H9 (cell line): ENCODE results near the gene AKT3. TPM values are rescaled to one million over a fixed set of nuclear protein-coding genes. Genes with fewer than 3 reads are reported as not detected.
"Not testable (repeated sequence)": the region's sequence is repeated elsewhere in the genome, so short reads cannot be mapped to it uniquely, and the experiment has no call there.

Source experiments
- DNase-seq: peaks from one replicate; pipeline ENCODE4 v3.0.0-alpha.2; 2017
- H2AFZ ChIP-seq: one replicate; pipeline ENCODE4 v1.6.1; 2013; ENCODE audit warnings: mild to moderate bottlenecking, low read length, control low read depth, moderate library complexity
- H2AK5ac ChIP-seq: 2 replicates; pipeline ENCODE4 v1.6.1; 2013; ENCODE audit warnings: low read length, control low read depth, mixed read lengths; ENCODE audit not compliant: insufficient read length
- H2BK120ac ChIP-seq: one replicate; pipeline ENCODE4 v1.6.1; 2013; ENCODE audit warnings: low read depth, mild to moderate bottlenecking, low read length, control low read depth, inconsistent platforms; ENCODE audit not compliant: poor library complexity, severe bottlenecking
- H2BK12ac ChIP-seq: 2 replicates; pipeline ENCODE4 v1.6.1; 2013; ENCODE audit warnings: low read length, control low read depth, mixed read lengths, low read depth; ENCODE audit not compliant: insufficient read length
- H2BK15ac ChIP-seq: 2 replicates; pipeline ENCODE4 v1.6.1; 2013; ENCODE audit warnings: low read depth, low read length, control low read depth
- H2BK20ac ChIP-seq: one replicate; pipeline ENCODE4 v1.6.1; 2013; ENCODE audit warnings: low read depth, mild to moderate bottlenecking, low read length, control low read depth, inconsistent platforms; ENCODE audit not compliant: poor library complexity, severe bottlenecking
- H2BK5ac ChIP-seq: 2 replicates; pipeline ENCODE4 v1.6.1; 2013; ENCODE audit warnings: low read length, control low read depth, mixed read lengths; ENCODE audit not compliant: insufficient read length
- H3K14ac ChIP-seq: 2 replicates; pipeline ENCODE4 v1.6.1; 2013; ENCODE audit warnings: low read length, control low read depth; ENCODE audit not compliant: insufficient read depth
- H3K18ac ChIP-seq: 2 replicates; pipeline ENCODE4 v1.6.1; 2013; ENCODE audit warnings: low read depth, mild to moderate bottlenecking, mixed read lengths, low read length, control low read depth; ENCODE audit not compliant: insufficient read length
- H3K23ac ChIP-seq: 2 replicates; pipeline ENCODE4 v1.6.1; 2013; ENCODE audit warnings: low read length, control low read depth, mixed read lengths, low read depth; ENCODE audit not compliant: insufficient read length
- H3K23me2 ChIP-seq: 2 replicates; pipeline ENCODE4 v1.6.1; 2013; ENCODE audit warnings: low read depth, mild to moderate bottlenecking, mixed read lengths, low read length, control low read depth; ENCODE audit not compliant: insufficient read length, poor library complexity, severe bottlenecking
- H3K27ac ChIP-seq: 2 replicates; pipeline ENCODE4 v1.5.1; 2013; ENCODE audit warnings: low read length, control low read depth, mixed read lengths, low read depth; ENCODE audit not compliant: insufficient read length
- H3K27me3 ChIP-seq: 2 replicates; pipeline ENCODE4 v1.6.1; 2013; ENCODE audit warnings: low read length, control low read depth, inconsistent platforms; ENCODE audit not compliant: insufficient read depth
- H3K4ac ChIP-seq: 2 replicates; pipeline ENCODE4 v1.6.1; 2013; ENCODE audit warnings: low read depth, mild to moderate bottlenecking, control low read depth, inconsistent platforms, low read length, moderate library complexity
- H3K4me1 ChIP-seq: 2 replicates; pipeline ENCODE4 v1.6.1; 2013; ENCODE audit warnings: low read length, control low read depth, inconsistent platforms; ENCODE audit not compliant: insufficient read depth
- H3K4me2 ChIP-seq: 2 replicates; pipeline ENCODE4 v1.6.1; 2013; ENCODE audit warnings: low read length, control low read depth, mixed read lengths; ENCODE audit not compliant: insufficient read length, insufficient read depth
- H3K56ac ChIP-seq: 2 replicates; pipeline ENCODE4 v1.6.1; 2013; ENCODE audit warnings: low read depth, mild to moderate bottlenecking, mixed read lengths, low read length, control low read depth; ENCODE audit not compliant: insufficient read length
- H3K79me1 ChIP-seq: 2 replicates; pipeline ENCODE4 v1.6.1; 2013; ENCODE audit warnings: low read depth, mild to moderate bottlenecking, moderate library complexity, low read length, control low read depth, inconsistent platforms; ENCODE audit not compliant: insufficient read depth, poor library complexity, severe bottlenecking
- H3K79me2 ChIP-seq: 2 replicates; pipeline ENCODE4 v1.6.1; 2013; ENCODE audit warnings: low read length, control low read depth, inconsistent platforms; ENCODE audit not compliant: insufficient read depth
- H3K9ac ChIP-seq: 2 replicates; pipeline ENCODE4 v1.6.1; 2013; ENCODE audit warnings: low read length, control low read depth, mixed read lengths; ENCODE audit not compliant: insufficient read length; ENCODE audit errors: extremely low read depth
- H3K9me3 ChIP-seq: one replicate; pipeline ENCODE4 v1.6.1; 2013; ENCODE audit warnings: low read depth, low read length, inconsistent platforms; ENCODE audit not compliant: control insufficient read depth
- H3T11ph ChIP-seq: one replicate; pipeline ENCODE4 v1.6.1; 2013; ENCODE audit warnings: mild to moderate bottlenecking, low read length, control low read depth, inconsistent platforms
- H4K20me1 ChIP-seq: one replicate; pipeline ENCODE4 v1.6.1; 2013; ENCODE audit not compliant: control insufficient read depth, insufficient read length, insufficient read depth
- H4K5ac ChIP-seq: 2 replicates; pipeline ENCODE4 v1.6.1; 2013; ENCODE audit warnings: low read depth, mild to moderate bottlenecking, mixed read lengths, low read length, control low read depth; ENCODE audit not compliant: insufficient read length
- H4K8ac ChIP-seq: replicated peaks from 2 replicates; pipeline ENCODE4 v1.6.1; 2013; ENCODE audit warnings: low read length, control low read depth, mixed read lengths, low read depth; ENCODE audit not compliant: insufficient read length
- H4K91ac ChIP-seq: 2 replicates; pipeline ENCODE4 v1.6.1; 2013; ENCODE audit warnings: low read depth, mild to moderate bottlenecking, moderate library complexity, mixed read lengths, low read length, control low read depth; ENCODE audit not compliant: insufficient read length
- H3K27ac Mint-ChIP-seq, 3 experiments: 2 replicates in 2 of 3; 3 replicates in 1 of 3; pipeline ENCODE4 v1.8.0; 2020 to 2021; ENCODE audit warnings: mixed read lengths in 3 of 3, mild to moderate bottlenecking in 1 of 3, moderate library complexity in 1 of 3
- H3K27me3 Mint-ChIP-seq: 2 replicates; pipeline ENCODE4 v1.8.0; 2021; ENCODE audit warnings: low read depth, mild to moderate bottlenecking, moderate library complexity, mixed read lengths
- H3K36me3 Mint-ChIP-seq, 3 experiments: 2 replicates in 2 of 3; 3 replicates in 1 of 3; pipeline ENCODE4 v1.8.0; 2020 to 2021; ENCODE audit warnings: low read depth in 3 of 3, mixed read lengths in 3 of 3; ENCODE audit not compliant: insufficient read depth in 1 of 3
- H3K4me1 Mint-ChIP-seq, 2 experiments: 2 replicates each; pipeline ENCODE4 v1.8.0; 2020; ENCODE audit warnings: mixed read lengths in 2 of 2
- H3K4me3 Mint-ChIP-seq, 2 experiments: 2 replicates in 1 of 2; 3 replicates in 1 of 2; pipeline ENCODE4 v1.8.0; 2020 to 2021; ENCODE audit warnings: mild to moderate bottlenecking in 2 of 2, mixed read lengths in 2 of 2, moderate library complexity in 1 of 2
- H3K9me3 Mint-ChIP-seq, 2 experiments: 2 replicates in 1 of 2; 3 replicates in 1 of 2; pipeline ENCODE4 v1.8.0; 2020; ENCODE audit warnings: mild to moderate bottlenecking in 2 of 2, mixed read lengths in 2 of 2, moderate library complexity in 1 of 2
- WGBS: extraction: QIAGEN DNeasy Blood & Tissue Kit; methylation state at CpG from one replicate; pipeline ENCODE4 v1.1.7; 2013; ENCODE audit warnings: missing lambda C conversion rate, low lambda C conversion rate, mixed read lengths; ENCODE audit not compliant: insufficient read length; ENCODE audit errors: extremely low coverage; 5-methylcytosine and 5-hydroxymethylcytosine counted together
- total RNA-seq: library from RNA; stranded (reverse); gene quantifications from 2 replicates; pipeline ENCODE4 v1.2.1, GENCODE V29; 2021
- TF ChIP-seq, protein P1 (sequence below): fragments of 200-600 bp; sonication (generic); conservative IDR thresholded peaks from 3 replicates; pipeline ENCODE4 v1.8.0; 2021; ENCODE audit warnings: antibody characterized with exemption, mild to moderate bottlenecking

The AKT3 gene
- total RNA-seq, 1 experiment from 2014 or later: 27.8 TPM

DNA sequence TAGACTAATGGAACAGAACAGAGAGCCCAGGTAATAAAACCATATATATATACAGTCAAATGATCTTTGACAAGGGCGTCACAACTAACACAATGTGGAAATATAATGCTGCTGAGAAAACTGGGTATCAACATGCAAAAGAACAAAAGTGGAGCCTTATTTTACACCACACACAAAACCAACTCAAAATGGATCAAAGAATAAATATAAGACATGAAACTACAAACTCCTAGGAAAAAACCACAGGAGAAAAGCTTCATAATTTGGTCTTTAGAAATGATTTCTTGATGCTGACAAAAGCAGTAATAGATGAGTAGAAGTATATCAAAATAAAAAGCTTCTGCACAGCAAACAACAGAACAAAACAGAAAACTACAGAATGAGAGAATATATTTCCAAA, 192.2 kb downstream of the AKT3 start:
- Histone ChIP-seq H2BK15ac (no peak overlapping the region), H3K4me2 (no peak overlapping the region), H3K4me1 (no peaks in the 10 kb centered on the region), H4K5ac (no peak overlapping the region), H3K23me2 (no peaks in the 10 kb centered on the region), H2AFZ (no peak overlapping the region), H3K9ac (no peak overlapping the region), H3K56ac (no peak overlapping the region), H3K79me1 (no peaks in the 10 kb centered on the region), H3K27ac (no peak overlapping the region), H3K27me3 (no peaks in the 10 kb centered on the region), H3K23ac (no peak overlapping the region), H3K79me2 (no peaks in the 10 kb centered on the region), H2BK5ac (no peak overlapping the region), H3K14ac (no peak overlapping the region), H2AK5ac (no peak overlapping the region), H2BK120ac (no peak overlapping the region), H2BK12ac (no peak overlapping the region), H3K9me3 (no peaks in the 10 kb centered on the region), H3T11ph (no peak overlapping the region), H3K18ac (no peak overlapping the region), H4K8ac (no peak overlapping the region), H2BK20ac (no peak overlapping the region), H4K91ac (no peak overlapping the region), H4K20me1 (no peaks in the 10 kb centered on the region), H3K4ac (no peak overlapping the region)
- H3K9me3 Mint-ChIP-seq: no peaks in the 10 kb centered on the region; a peak in 1 of 5 replicates
- no peak overlapping the region for H3K4me3 Mint-ChIP-seq
- no peak overlapping the region for H3K27ac Mint-ChIP-seq
- TF ChIP-seq, protein P1, sequence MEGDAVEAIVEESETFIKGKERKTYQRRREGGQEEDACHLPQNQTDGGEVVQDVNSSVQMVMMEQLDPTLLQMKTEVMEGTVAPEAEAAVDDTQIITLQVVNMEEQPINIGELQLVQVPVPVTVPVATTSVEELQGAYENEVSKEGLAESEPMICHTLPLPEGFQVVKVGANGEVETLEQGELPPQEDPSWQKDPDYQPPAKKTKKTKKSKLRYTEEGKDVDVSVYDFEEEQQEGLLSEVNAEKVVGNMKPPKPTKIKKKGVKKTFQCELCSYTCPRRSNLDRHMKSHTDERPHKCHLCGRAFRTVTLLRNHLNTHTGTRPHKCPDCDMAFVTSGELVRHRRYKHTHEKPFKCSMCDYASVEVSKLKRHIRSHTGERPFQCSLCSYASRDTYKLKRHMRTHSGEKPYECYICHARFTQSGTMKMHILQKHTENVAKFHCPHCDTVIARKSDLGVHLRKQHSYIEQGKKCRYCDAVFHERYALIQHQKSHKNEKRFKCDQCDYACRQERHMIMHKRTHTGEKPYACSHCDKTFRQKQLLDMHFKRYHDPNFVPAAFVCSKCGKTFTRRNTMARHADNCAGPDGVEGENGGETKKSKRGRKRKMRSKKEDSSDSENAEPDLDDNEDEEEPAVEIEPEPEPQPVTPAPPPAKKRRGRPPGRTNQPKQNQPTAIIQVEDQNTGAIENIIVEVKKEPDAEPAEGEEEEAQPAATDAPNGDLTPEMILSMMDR: no peak
- peaks cover 9 to 10% (median 9%) of the 10 kb centered on the region in 3 experiments; a peak in 6 of 7 replicates for H3K36me3 Mint-ChIP-seq
- H3K27me3 Mint-ChIP-seq: no peaks in the 10 kb centered on the region
- WGBS: no CpG with 5 or more reads among the region's 1 CpG
- no peak for DNase-seq
- H3K4me1 Mint-ChIP-seq: no peaks in the 10 kb centered on the region

- H3K23me2 ChIP-seq, H3K27me3 Mint-ChIP-seq, H3K4me1 ChIP-seq, H4K91ac ChIP-seq, H3K14ac ChIP-seq, H3K79me1 ChIP-seq, H3K4me2 ChIP-seq, H3K27ac Mint-ChIP-seq, H2AK5ac ChIP-seq, H3K79me2 ChIP-seq, H3K4ac ChIP-seq, H4K20me1 ChIP-seq, H2BK20ac ChIP-seq, H3T11ph ChIP-seq, H3K56ac ChIP-seq, H2BK5ac ChIP-seq, H3K9me3 Mint-ChIP-seq, H3K27me3 ChIP-seq, H3K27ac ChIP-seq, H3K9me3 ChIP-seq, H3K9ac ChIP-seq, H2AFZ ChIP-seq, H2BK120ac ChIP-seq, H4K8ac ChIP-seq, H2BK12ac ChIP-seq, H3K23ac ChIP-seq, H3K18ac ChIP-seq, DNase-seq, H3K4me3 Mint-ChIP-seq, H4K5ac ChIP-seq, H2BK15ac ChIP-seq, H3K4me1 Mint-ChIP-seq: not testable (repeated sequence)
- no CpG with 5 or more reads among the region's 3 CpGs for WGBS
- peaks cover 9 to 14% (median 14%) of the 10 kb centered on the region in 3 experiments; a peak in 6 of 7 replicates for H3K36me3 Mint-ChIP-seq
Observed at GRCh38 chr1:243649530-243649929, 200.5 kb downstream of the AKT3 start.
